HCT116 (cell line): ENCODE results near the gene AKR7A2. TPM values are rescaled to one million over a fixed set of nuclear protein-coding genes. Genes with fewer than 3 reads are reported as not detected.

Experiments
- ATAC-seq: fragments of 200-7000 bp; cut with Tn5 transposase; 2 replicates; pipeline ENCODE4 v1.9.1; 2020; ENCODE audit warnings: mild to moderate bottlenecking, moderate library complexity
- BruUV-seq: library from RNA; stranded (reverse); fragments of 400-500 nt; replicated peaks from 2 replicates; lab custom pipeline; 2021; lab: Mats Ljungman, UMichigan
- CTCF ChIA-PET: fragments of 300-600 bp; sonication (Branson Sonifier 250); formaldehyde crosslinking; loops from one replicate; lab custom pipeline; 2021; ENCODE audit warnings: antibody characterized with exemption; lab: Charles Lee
- POLR2A ChIA-PET: fragments of 300-600, 350-600 bp; sonication (Branson Sonifier 250); formaldehyde crosslinking; loops from one replicate; lab custom pipeline; 2021; ENCODE audit warnings: antibody characterized with exemption; lab: Charles Lee
- RAD21 ChIA-PET, 2 experiments: fragments of 300-600 bp; sonication (Branson Sonifier 250); formaldehyde crosslinking; loops; one replicate each; lab custom pipeline; 2023; ENCODE audit warnings: low total read pairs in 2 of 2; ENCODE audit not compliant: uncharacterized antibody in 2 of 2, unreplicated experiment in 2 of 2, low non-redundant PET in 1 of 2; lab: Charles Lee
- DNase-seq: peaks from one replicate; pipeline ENCODE4 v3.0.0-alpha.2; 2010; ENCODE audit warnings: low read depth, low spot score
- H2AFZ ChIP-seq: fragments of 200-600 bp; shearing (Covaris generic), sonication (generic); 2 replicates; pipeline ENCODE4 v1.6.1; 2017; ENCODE audit warnings: low read depth, mixed run types, mixed read lengths, antibody characterized with exemption, low read length; ENCODE audit not compliant: poor library complexity, severe bottlenecking
- H3K27ac ChIP-seq: 2 replicates; pipeline ENCODE4 v1.5.1; 2012; ENCODE audit warnings: low read depth, low read length
- H3K27me3 ChIP-seq: fragments of 200-600 bp; sonication (generic); 2 replicates; pipeline ENCODE4 v1.6.1; 2016; ENCODE audit warnings: mixed run types, low read length, mixed read lengths; ENCODE audit not compliant: insufficient read depth
- H3K36me3 ChIP-seq, 2 experiments: fragments of 200-500 bp in 1 of 2; fragments of 200-600 bp in 1 of 2; sonication (Bioruptor generic) in 1 of 2; sonication (generic) in 1 of 2; 2 replicates each; pipeline versions ENCODE4 v1.5.1 to v1.6.1; 2014 to 2016; ENCODE audit warnings: low read length in 2 of 2, inconsistent platforms in 1 of 2, mixed read lengths in 1 of 2, mixed run types in 1 of 2; ENCODE audit not compliant: insufficient read depth in 2 of 2, control insufficient read depth in 1 of 2
- H3K4me1 ChIP-seq, 2 experiments: fragments of 200-600 bp in 1 of 2; sonication (generic) in 1 of 2; 2 replicates each; pipeline versions ENCODE4 v1.5.1 to v1.6.1; 2012 to 2017; ENCODE audit warnings: low read length in 2 of 2, inconsistent platforms in 1 of 2, mild to moderate bottlenecking in 1 of 2, mixed read lengths in 1 of 2, mixed run types in 1 of 2, moderate library complexity in 1 of 2; ENCODE audit not compliant: insufficient read depth in 2 of 2, control insufficient read depth in 1 of 2
- H3K4me2 ChIP-seq: fragments of 200-600 bp; sonication (generic); 2 replicates; pipeline ENCODE4 v1.6.1; 2017; ENCODE audit warnings: mixed run types, low read length, mixed read lengths
- H3K4me3 ChIP-seq, 2 experiments: fragments of 200-600 bp in 1 of 2; sonication (generic) in 1 of 2; replicated peaks in 1 of 2; 2 replicates each; pipeline ENCODE4 v1.5.1; 2011 to 2016; ENCODE audit warnings: low read length in 2 of 2, control low read depth in 1 of 2, low read depth in 1 of 2, mild to moderate bottlenecking in 1 of 2, mixed read lengths in 1 of 2, mixed run types in 1 of 2
- H3K79me2 ChIP-seq: fragments of 200-600 bp; sonication (generic); 2 replicates; pipeline ENCODE4 v1.6.1; 2017; ENCODE audit warnings: mild to moderate bottlenecking, mixed run types, low read length, moderate library complexity, mixed read lengths; ENCODE audit not compliant: insufficient read depth
- H3K9ac ChIP-seq: fragments of 200-600 bp; sonication (generic); 2 replicates; pipeline ENCODE4 v1.6.1; 2016; ENCODE audit warnings: low read length, mixed read lengths
- H3K9me2 ChIP-seq: fragments of 200-600 bp; sonication (generic), shearing (Covaris generic); 2 replicates; pipeline ENCODE4 v1.6.1; 2017; ENCODE audit warnings: mixed run types, mild to moderate bottlenecking, moderate library complexity; ENCODE audit not compliant: insufficient read depth
- H3K9me3 ChIP-seq, 2 experiments: fragments of 200-500 bp in 1 of 2; fragments of 200-600 bp in 1 of 2; sonication (Bioruptor generic) in 1 of 2; sonication (generic) in 1 of 2; 2 replicates each; pipeline ENCODE4 v1.6.1; 2014 to 2017; ENCODE audit warnings: low read length in 2 of 2, mixed read lengths in 2 of 2, inconsistent platforms in 1 of 2, low read depth in 1 of 2, mild to moderate bottlenecking in 1 of 2, mixed run types in 1 of 2, moderate library complexity in 1 of 2; ENCODE audit not compliant: control insufficient read depth in 1 of 2, insufficient read depth in 1 of 2
- H4K20me1 ChIP-seq: fragments of 200-600 bp; sonication (generic), shearing (Covaris generic); 2 replicates; pipeline ENCODE4 v1.6.1; 2017; ENCODE audit warnings: mixed run types, mild to moderate bottlenecking, moderate library complexity; ENCODE audit not compliant: insufficient read depth
- CBX3 ChIP-seq: IDR thresholded peaks from 2 replicates; pipeline ENCODE4 v1.6.1; 2012; ENCODE audit warnings: low read depth
- CEBPB ChIP-seq: IDR thresholded peaks from 2 replicates; pipeline ENCODE4 v1.6.1; 2012; ENCODE audit warnings: low read depth
- EGR1 ChIP-seq: IDR thresholded peaks from 2 replicates; pipeline ENCODE4 v1.6.1; 2012; ENCODE audit warnings: low read depth
- ELF1 ChIP-seq: IDR thresholded peaks from 2 replicates; pipeline ENCODE4 v1.6.1; 2012; ENCODE audit warnings: low read depth, borderline replicate concordance
- EZH2 ChIP-seq: fragments of 200-600 bp; sonication (generic); IDR thresholded peaks from 2 replicates; pipeline ENCODE4 v1.6.1; 2017; ENCODE audit warnings: antibody characterized with exemption, mixed run types
- EZH2phosphoT487 ChIP-seq: fragments of 200-600 bp; IDR thresholded peaks from 2 replicates; pipeline ENCODE4 v1.6.1; 2018; ENCODE audit warnings: antibody characterized with exemption, borderline replicate concordance
- JUND ChIP-seq: IDR thresholded peaks from 2 replicates; pipeline ENCODE4 v1.6.1; 2012
- MAX ChIP-seq: IDR thresholded peaks from 2 replicates; pipeline ENCODE4 v1.6.1; 2012
- POLR2A ChIP-seq: IDR thresholded peaks from 2 replicates; pipeline ENCODE4 v1.7.0; 2011; ENCODE audit warnings: borderline replicate concordance; ENCODE audit not compliant: insufficient read depth, insufficient read length; ENCODE audit errors: extremely low read depth
- POLR2AphosphoS5 ChIP-seq: IDR thresholded peaks from 2 replicates; pipeline ENCODE4 v1.6.1; 2011; ENCODE audit warnings: mild to moderate bottlenecking, low read depth, low read length, moderate library complexity
- REST ChIP-seq: IDR thresholded peaks from 2 replicates; pipeline ENCODE4 v1.6.1; 2012; ENCODE audit warnings: low read depth
- SIN3A ChIP-seq: IDR thresholded peaks from 2 replicates; pipeline ENCODE4 v1.6.1; 2012; ENCODE audit warnings: low read depth
- SP1 ChIP-seq: IDR thresholded peaks from 2 replicates; pipeline ENCODE4 v1.6.1; 2012; ENCODE audit warnings: low read depth
- SRF ChIP-seq: IDR thresholded peaks from 2 replicates; pipeline ENCODE4 v1.6.1; 2012; ENCODE audit warnings: low read depth
- TCF7L2 ChIP-seq: IDR thresholded peaks from 2 replicates; pipeline ENCODE4 v1.7.0; 2011; ENCODE audit warnings: borderline replicate concordance, inconsistent platforms; ENCODE audit not compliant: insufficient read depth, insufficient read length; ENCODE audit errors: extremely low read depth
- YY1 ChIP-seq: IDR thresholded peaks from 2 replicates; pipeline ENCODE4 v1.6.1; 2011; ENCODE audit warnings: low read length, low read depth, moderate library complexity, mild to moderate bottlenecking; ENCODE audit not compliant: insufficient replicate concordance; ENCODE audit errors: extremely low read depth
- ZBTB33 ChIP-seq: IDR thresholded peaks from 2 replicates; pipeline ENCODE4 v1.6.1; 2011; ENCODE audit warnings: mild to moderate bottlenecking, low read length, moderate library complexity; ENCODE audit not compliant: insufficient replicate concordance; ENCODE audit errors: extremely low read depth
- ZFX ChIP-seq: fragments of 450-650 bp; IDR thresholded peaks from 2 replicates; pipeline ENCODE4 v1.6.1; 2017
- ZNF274 ChIP-seq: fragments of 200-500 bp; sonication (Bioruptor generic); IDR thresholded peaks from 2 replicates; pipeline ENCODE4 v1.6.1; 2014; ENCODE audit warnings: mild to moderate bottlenecking, low read depth, low read length, inconsistent platforms
- intact Hi-C: fragments of 100-400 bp; cut with micrococcal nuclease; formaldehyde crosslinking; loops from 2 replicates; pipeline ENCODE4 v1.10.0; 2022
- total RNA-seq: library from RNA; stranded (reverse); gene quantifications from one replicate; pipeline ENCODE4 v1.2.1, GENCODE V29; 2021; ENCODE audit not compliant: unreplicated experiment

AKR7A2 gene
- total RNA-seq, 1 experiment from 2014 or later = 90.8 TPM

GRCh38 chr1:19326748-19327065, 14.8 kb upstream of the AKR7A2 start:
- POLR2A ChIA-PET = no interaction called here
- Histone ChIP-seq H2AFZ (no peak overlapping the region), H3K4me1 (no peaks in the 10 kb centered on the region), H3K9me3 (no peaks in the 10 kb centered on the region), H3K36me3 (no peaks in the 10 kb centered on the region; a peak in 1 of 4 replicates), H3K27me3 (no peaks in the 10 kb centered on the region), H3K4me3 (no peak overlapping the region), H3K4me2 (no peak overlapping the region), H4K20me1 (no peaks in the 10 kb centered on the region), H3K9me2 (no peaks in the 10 kb centered on the region), H3K79me2 (no peaks in the 10 kb centered on the region), H3K9ac (no peak overlapping the region), H3K27ac (no peak overlapping the region)
- CTCF ChIA-PET = no interaction called here
- BruUV-seq = no TSS peak
- intact Hi-C loops = no loop called here
- TF ChIP-seq CEBPB (no peak), SP1 (no peak), EZH2phosphoT487 (no peak), POLR2AphosphoS5 (no peak), ZFX (no peak), CBX3 (no peak), REST (no peak), ZBTB33 (no peak), POLR2A (no peak), JUND (no peak), EZH2 (no peak), SRF (no peak), EGR1 (no peak), TCF7L2 (no peak), MAX (no peak), SIN3A (no peak), ELF1 (no peak), ZNF274 (no peak), YY1 (no peak)
- RAD21 ChIA-PET = no interaction called here
- ATAC-seq (no peak), DNase-seq (no peak)
